GM04504 (cell line): Measurements from ENCODE around the gene TSKU.
"Not testable (repeated sequence)": the region's sequence is repeated elsewhere in the genome, so short reads cannot be mapped to it uniquely, and the experiment has no call there.

Experiments used
- DNase-seq: peaks from one replicate; pipeline ENCODE4 v3.0.0-alpha.2; 2012; ENCODE audit warnings: low read depth

TSKU gene

GRCh38 chr11:76801736-76802135 lies 18.6 kb downstream of the TSKU start:
- DNase-seq, result no peak

GRCh38 chr11:76802151-76802550 lies 19.0 kb downstream of the TSKU start:
- no peak for DNase-seq

- no peak for DNase-seq
Measured at GRCh38 chr11:76802621-76803020, 19.5 kb downstream of the TSKU start.

- DNase-seq, result no peak
Measured at GRCh38 chr11:76803023-76803422, 19.9 kb downstream of the TSKU start.

DNA sequence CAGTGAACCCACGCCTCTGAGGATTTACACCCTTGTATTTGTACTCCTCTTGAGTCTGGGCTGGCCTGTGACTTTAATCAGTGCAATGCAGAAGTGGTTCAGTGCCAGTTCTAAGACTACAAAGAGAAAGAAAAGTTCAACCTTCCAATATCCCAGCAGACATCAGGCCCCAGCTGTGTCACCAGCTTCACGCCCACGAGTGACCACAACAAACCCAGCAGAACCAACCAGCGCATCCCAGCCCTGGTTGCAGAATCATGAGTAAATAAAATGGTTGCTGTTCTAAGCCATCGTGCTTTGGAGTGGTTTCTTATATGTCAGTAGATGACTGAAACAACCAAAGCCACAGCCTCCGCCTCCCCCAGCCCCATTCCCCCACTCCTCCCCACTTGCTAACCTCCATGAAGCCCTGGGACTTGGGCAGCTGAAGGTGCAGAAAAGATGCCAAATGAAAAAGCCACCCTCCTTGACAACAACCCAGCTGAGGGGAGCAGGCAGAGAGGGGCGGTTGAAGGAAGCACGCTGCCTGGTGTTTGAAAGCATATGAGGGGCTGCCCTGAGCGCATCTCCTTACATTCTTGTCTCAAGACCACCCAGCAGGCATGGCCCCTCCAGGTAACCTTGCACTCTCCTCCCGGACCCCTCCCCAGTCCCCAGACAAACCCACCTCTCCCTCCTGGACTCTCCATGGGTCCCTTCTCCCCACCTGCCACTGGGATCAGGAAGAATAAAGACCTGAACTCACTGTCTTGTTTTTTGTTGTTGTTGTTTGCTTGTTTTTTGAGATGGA lies 20.9 kb downstream of the TSKU start:
- DNase-seq, result no peak

DNA sequence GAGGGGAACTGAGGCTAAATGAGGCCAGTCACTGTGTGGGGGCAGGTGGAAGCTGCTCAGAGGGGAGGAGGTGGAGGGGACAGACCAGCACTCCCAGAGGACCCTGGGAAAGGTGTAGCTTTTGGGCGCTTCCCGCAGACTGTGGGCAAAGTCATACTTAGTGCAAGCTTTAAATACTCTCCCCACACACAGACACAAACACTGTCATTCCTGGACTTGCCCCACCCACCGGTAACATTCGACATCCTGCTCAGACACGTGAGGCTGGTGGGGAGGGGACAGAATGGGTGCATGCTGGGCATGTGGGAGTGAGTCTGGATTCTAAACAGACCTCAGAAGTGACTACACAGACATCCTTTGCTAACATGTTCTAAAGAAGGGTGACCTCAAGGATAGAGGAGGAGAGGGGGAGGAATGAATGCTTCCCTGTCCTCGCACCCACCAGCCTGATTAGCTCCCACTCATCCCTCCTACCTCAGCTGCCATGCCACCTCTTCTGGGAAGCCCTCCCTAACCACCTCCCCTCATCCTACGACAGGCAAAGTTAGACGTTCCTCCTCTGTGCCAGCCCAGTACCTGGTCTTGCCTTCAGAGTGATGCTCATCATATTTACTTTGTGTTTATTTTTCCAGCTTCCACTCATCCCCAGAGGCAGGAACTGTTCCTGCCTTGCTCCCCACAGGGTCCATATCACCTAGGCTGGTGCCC lies 22.2 kb downstream of the TSKU start:
- no peak for DNase-seq

GRCh38 chr11:76806131-76806530 lies 23.0 kb downstream of the TSKU start:
- no peak for DNase-seq

DNA sequence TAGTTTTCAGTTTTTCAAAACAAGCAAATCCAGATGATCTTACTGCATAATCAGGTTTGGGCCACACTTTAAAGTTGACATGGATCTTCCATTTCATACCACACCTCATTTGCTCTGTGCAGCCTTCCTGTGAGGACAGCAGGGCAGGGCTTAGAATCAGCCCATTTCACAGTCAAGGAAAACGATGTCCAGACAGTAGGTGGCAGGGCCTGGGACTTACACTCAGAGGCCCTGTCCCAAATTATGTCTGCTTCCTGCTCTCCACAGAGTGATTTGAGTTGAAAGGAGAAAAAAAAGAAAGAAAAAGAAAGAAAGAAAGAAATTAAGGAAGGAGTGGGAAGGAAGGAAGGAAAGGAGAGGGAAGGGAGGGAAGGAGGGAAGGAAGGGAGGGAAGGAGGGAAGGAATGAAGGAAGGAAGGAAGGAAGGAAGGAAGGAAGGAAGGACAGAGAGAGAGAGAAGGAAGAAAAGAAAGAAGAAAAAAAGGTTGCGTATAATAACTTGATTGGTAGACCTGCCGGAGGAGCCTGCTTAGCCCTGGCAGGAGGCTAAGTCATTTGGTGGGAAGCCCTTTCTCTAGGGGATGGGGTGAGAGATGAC lies 23.6 kb downstream of the TSKU start:
- DNase-seq, result no peak

DNA sequence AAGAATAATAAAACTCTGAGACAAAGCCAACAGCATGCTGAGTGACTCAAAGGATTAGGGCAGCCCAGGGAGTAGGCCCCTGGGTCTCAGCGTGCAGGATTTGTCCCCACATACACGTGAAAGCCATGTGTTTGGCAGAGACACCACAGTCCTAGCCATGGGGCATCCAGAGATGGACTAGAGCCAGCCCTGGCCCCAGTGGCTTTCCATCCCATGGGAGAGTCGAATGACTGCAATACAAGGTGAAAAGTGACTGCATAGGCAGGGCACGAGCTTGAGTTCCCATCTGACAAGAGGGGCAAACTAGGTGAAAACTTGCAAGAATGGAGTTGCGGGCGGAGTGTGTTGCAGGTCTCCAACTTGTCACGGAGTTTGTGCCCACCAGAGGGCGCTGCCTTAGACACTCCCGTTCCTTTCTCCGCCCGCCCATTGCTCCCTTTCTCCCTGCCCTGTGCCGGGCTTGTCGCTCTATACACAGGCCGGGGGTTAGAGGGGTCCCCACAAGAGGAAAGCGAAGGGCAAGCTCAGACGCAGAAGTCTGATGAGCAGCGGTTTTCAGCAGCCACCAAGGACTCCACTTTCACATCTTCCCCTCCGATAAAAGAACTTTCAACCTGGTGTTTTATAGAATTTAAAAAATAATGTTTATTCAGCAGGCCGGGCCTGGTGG lies 24.2 kb downstream of the TSKU start:
- peak; percentile 66 for DNase-seq

- DNase-seq, result no peak
Measured at GRCh38 chr11:76808171-76808570, 25.0 kb downstream of the TSKU start.

DNA sequence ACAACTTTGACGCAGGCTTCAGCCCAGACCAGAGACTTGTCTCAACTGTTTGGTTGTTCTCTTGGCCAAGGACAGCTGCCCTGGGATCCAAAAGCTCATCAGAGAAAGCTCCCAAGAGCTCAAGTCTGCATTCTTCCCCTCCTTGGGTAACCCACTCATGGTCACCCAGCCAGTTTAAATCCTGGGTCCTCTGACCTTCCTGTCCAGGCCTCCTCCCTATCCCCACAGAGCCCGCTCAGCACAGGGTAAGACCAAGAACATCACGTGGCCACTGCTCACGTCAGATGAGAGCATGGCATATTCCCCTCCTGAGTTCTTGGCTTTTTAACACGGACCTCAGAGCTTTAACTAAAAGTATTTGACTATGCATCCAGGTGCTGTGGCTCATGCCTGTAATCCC lies 25.8 kb downstream of the TSKU start:
- DNase-seq, result no peak

GRCh38 chr11:76810151-76810853 lies 27.1 kb downstream of the TSKU start:
- no peak for DNase-seq

DNA sequence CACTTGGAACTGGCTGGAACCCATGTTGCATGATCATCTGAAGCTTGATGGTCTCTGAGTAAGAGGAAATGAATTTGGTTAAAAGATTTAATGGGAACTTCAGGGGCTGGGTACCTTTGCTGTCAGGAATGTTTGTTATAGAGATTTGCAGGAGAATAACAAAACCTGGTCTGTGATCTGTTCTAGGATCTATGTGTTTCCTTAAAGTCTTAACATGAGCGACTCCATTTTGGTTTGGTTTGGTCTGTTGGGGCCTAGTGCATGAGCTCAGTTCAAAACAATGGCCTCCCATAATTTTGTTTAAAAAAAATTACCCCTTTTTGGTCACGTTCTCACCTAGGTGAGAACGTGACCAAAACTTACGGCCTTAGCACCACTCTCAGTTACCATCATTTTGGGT lies 28.1 kb downstream of the TSKU start:
- no peak for DNase-seq

DNA sequence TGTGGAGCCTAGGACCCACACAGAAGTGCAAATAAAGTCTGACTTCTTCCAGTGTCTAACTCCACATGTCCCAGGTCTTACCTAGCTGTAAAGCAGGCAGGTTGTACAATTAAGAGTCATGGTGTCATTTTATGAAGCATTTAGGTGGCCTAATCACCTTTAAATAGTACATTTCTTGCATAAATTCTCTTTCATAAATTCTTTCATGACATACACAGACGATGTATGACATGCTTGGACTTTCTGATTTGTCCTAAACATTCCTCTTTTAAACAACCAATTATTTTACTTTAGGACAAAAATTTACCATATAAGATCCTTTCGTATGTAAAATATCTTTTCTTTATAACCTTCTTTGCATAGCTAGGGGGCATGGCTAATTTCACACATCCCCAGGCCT lies 31.3 kb downstream of the TSKU start:
- no peak for DNase-seq

DNA sequence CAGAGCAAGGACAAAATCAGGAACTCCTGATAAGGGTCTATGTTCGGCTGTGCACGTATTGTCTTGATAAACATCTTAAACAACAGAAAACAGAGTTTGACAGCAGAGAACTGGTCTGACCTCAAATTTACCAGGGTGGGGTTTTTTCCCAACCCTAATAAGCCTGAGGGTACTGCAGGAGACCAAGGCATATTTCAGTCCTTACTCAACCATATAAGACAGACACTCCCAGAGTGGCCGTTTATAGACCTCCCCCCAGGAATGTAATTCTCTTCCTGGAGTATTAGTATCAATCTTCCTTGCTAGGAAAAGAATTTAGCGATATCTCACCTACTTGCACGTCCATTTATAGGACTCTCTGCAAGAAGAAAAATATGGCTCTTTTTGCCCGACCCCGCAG lies 32.5 kb downstream of the TSKU start:
- not testable (repeated sequence) for DNase-seq

DNA sequence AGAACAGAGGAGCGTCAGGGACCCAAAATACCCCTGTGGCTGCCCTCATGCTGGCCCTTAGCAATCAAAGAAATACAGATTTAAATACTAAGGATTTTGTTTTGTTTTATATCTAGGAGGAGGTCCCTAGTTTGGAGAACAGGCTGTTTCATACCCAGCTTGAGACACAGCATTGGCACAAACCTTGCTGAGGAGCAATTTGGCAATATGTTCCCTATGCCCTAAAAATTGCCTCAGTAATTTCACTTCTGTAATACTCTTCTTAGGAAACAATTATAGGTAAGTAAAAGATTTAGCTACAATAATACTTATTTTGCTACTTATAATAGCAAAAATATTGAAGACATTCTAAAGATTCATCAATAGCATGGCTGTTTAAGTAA lies 37.0 kb downstream of the TSKU start:
- no peak for DNase-seq

- not testable (repeated sequence) for DNase-seq
Measured at GRCh38 chr11:76821396-76821795, 38.2 kb downstream of the TSKU start.

GRCh38 chr11:76822406-76822805 lies 39.2 kb downstream of the TSKU start:
- no peak for DNase-seq

DNA sequence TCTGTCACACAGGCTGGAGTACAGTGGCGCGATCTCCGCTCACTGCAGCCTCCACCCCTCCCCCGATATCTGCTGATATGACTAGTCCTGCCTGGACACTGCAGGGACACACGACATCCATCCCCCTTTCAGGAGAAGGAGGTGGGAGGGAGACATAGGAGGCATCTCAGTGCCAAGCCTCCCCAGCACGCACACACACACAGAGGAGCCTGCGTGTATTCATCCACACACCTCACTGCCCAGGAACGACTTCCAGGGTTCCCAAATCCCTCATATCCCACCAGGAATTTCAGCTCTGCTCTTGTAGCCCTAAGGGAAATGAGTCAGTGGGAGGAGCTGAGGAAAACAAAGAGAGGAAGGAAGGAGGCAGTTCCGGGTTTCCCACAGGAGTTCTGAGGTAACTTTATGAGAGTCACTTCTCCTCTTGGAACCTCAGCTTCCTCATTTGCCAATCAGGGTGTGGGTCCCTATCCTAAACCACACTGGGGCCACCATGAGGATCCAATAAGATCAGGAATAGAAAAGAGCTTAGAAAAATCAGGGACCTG lies 40.4 kb downstream of the TSKU start:
- DNase-seq, result no peak

- no peak for DNase-seq
Measured at GRCh38 chr11:76824083-76824939, 41.2 kb downstream of the TSKU start.
